Neural progenitor cell (in vitro differentiated cells): Measurements from ENCODE around the gene ATG13. TPM values are rescaled to one million over a fixed set of nuclear protein-coding genes. Genes with fewer than 3 reads are reported as not detected.
A peak's percentile ranks its signal among the peaks of the same experiment; 100 is the strongest.

Source experiments
- DNase-seq: peaks from one replicate; pipeline ENCODE4 v3.0.0-alpha.2; 2016; ENCODE audit warnings: low spot score
- H2AFZ ChIP-seq: fragments of 200-600 bp; sonication (generic); replicated peaks from 2 replicates; pipeline ENCODE4 v1.6.1; 2016; ENCODE audit warnings: antibody characterized with exemption
- H3F3A ChIP-seq: fragments of 200-600 bp; sonication (generic); 2 replicates; pipeline ENCODE4 v1.6.1; 2016; ENCODE audit warnings: antibody characterized with exemption, low read depth
- H3K27ac ChIP-seq: fragments of 200-600 bp; sonication (generic); 2 replicates; pipeline ENCODE4 v1.5.1; 2016; ENCODE audit warnings: mild to moderate bottlenecking
- H3K27me3 ChIP-seq: fragments of 200-600 bp; sonication (generic); 2 replicates; pipeline ENCODE4 v1.6.1; 2016; ENCODE audit warnings: mild to moderate bottlenecking, moderate library complexity
- H3K36me3 ChIP-seq: fragments of 200-600 bp; sonication (generic); 2 replicates; pipeline ENCODE4 v1.5.1; 2016
- H3K4me1 ChIP-seq: fragments of 200-600 bp; sonication (generic); 2 replicates; pipeline ENCODE4 v1.6.1; 2016; ENCODE audit warnings: mixed run types
- H3K4me2 ChIP-seq: fragments of 200-600 bp; sonication (generic); 2 replicates; pipeline ENCODE4 v1.6.1; 2016
- H3K4me3 ChIP-seq: fragments of 200-600 bp; sonication (generic); 2 replicates; pipeline ENCODE4 v1.5.1; 2016
- H3K79me2 ChIP-seq: fragments of 200-600 bp; sonication (generic); 2 replicates; pipeline ENCODE4 v1.6.1; 2016; ENCODE audit warnings: low read depth
- H3K9ac ChIP-seq: fragments of 200-600 bp; sonication (generic); 2 replicates; pipeline ENCODE4 v1.6.1; 2016
- H3K9me3 ChIP-seq: fragments of 200-600 bp; sonication (generic); 2 replicates; pipeline ENCODE4 v1.5.1; 2016; ENCODE audit warnings: low read depth
- H4K20me1 ChIP-seq: fragments of 200-600 bp; sonication (generic); 2 replicates; pipeline ENCODE4 v1.6.1; 2016; ENCODE audit warnings: low read depth
- H3K27ac Mint-ChIP-seq: 3 replicates; pipeline ENCODE4 v1.8.0; 2021; ENCODE audit warnings: mixed read lengths
- H3K27me3 Mint-ChIP-seq: 2 replicates; pipeline ENCODE4 v1.8.0; 2022; ENCODE audit warnings: low read depth, mild to moderate bottlenecking, inconsistent platforms, moderate library complexity, mixed read lengths; ENCODE audit not compliant: insufficient read depth
- H3K36me3 Mint-ChIP-seq: 3 replicates; pipeline ENCODE4 v1.8.0; 2021; ENCODE audit warnings: mixed read lengths
- H3K4me1 Mint-ChIP-seq: 3 replicates; pipeline ENCODE4 v1.8.0; 2021; ENCODE audit warnings: mixed read lengths
- H3K4me3 Mint-ChIP-seq: 3 replicates; pipeline ENCODE4 v1.8.0; 2021; ENCODE audit warnings: mild to moderate bottlenecking, moderate library complexity, mixed read lengths
- H3K9me3 Mint-ChIP-seq: 3 replicates; pipeline ENCODE4 v1.8.0; 2020; ENCODE audit warnings: mixed read lengths
- EZH2 ChIP-seq: fragments of 200-600 bp; sonication (generic); IDR thresholded peaks from 2 replicates; pipeline ENCODE4 v1.6.1; 2017; ENCODE audit warnings: antibody characterized with exemption, mild to moderate bottlenecking, moderate library complexity
- EZH2phosphoT487 ChIP-seq: fragments of 200-600 bp; sonication (generic); IDR thresholded peaks from 2 replicates; pipeline ENCODE4 v1.6.1; 2017; ENCODE audit warnings: antibody characterized with exemption
- total RNA-seq: library from RNA; depleted of rRNA; stranded (reverse); fragments of >200 nt; gene quantifications from 2 replicates; pipeline ENCODE4 v1.2.3, GENCODE V29; 2015; ENCODE audit warnings: low replicate concordance
- TF ChIP-seq, protein P1 (sequence below): fragments of 200-600 bp; sonication (generic); IDR thresholded peaks from 2 replicates; pipeline ENCODE4 v1.5.1; 2017; ENCODE audit warnings: antibody characterized with exemption, mild to moderate bottlenecking

Gene ATG13
- total RNA-seq, 1 donor from 2014 or later: 75.4 TPM

DNA sequence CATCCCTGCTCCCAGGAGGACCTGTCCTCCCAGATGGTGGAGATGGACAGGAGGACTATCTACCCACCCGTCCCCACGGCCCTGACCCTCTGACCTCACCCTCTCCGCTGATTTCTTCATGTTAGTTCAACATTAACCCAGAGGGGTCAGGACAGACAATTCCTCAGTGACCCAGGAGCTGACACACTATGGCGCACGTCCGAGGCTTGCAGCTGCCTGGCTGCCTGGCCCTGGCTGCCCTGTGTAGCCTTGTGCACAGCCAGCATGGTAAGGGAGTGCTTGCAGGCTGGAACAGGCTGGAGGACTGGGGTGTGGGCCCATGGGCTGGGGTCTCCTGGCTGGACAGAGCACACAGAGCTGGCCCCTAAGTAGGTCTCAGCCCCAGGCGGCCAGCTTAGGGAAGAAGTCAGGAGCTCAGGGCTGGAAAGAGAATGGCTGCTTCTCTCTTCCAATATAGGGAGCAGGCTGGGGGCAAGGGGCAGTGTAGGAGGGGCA lies 101.7 kb downstream of the ATG13 start, which contains the start of gene F2:
Gene F2 (plus strand): TSS at position 166 of the 495 bp plus-strand sequence. CDS start 23 bp downstream, at position 189.
- Histone ChIP-seq H3K79me2 (no peaks in the 10 kb centered on the region), H3F3A (no peaks in the 10 kb centered on the region), H4K20me1 (no peaks in the 10 kb centered on the region), H3K27ac (no peak within 1 kb of the TSS), H3K4me3 (no peak within 1 kb of the TSS), H3K4me2 (no peak within 1 kb of the TSS), H2AFZ (no peak within 1 kb of the TSS), H3K36me3 (no peaks in the 10 kb centered on the region), H3K27me3 (no peaks in the 10 kb centered on the region), H3K4me1 (no peaks in the 10 kb centered on the region), H3K9me3 (no peaks in the 10 kb centered on the region), H3K9ac (no peak within 1 kb of the TSS)
- peaks cover 8% of the 10 kb centered on the region for H3K4me1 Mint-ChIP-seq
- no peaks in the 10 kb centered on the region for H3K9me3 Mint-ChIP-seq
- no peak within 1 kb of the TSS for H3K27ac Mint-ChIP-seq
- H3K36me3 Mint-ChIP-seq: no peaks in the 10 kb centered on the region
- no peak for TF ChIP-seq EZH2phosphoT487
- no peak for TF ChIP-seq EZH2
- TF ChIP-seq, protein P1, sequence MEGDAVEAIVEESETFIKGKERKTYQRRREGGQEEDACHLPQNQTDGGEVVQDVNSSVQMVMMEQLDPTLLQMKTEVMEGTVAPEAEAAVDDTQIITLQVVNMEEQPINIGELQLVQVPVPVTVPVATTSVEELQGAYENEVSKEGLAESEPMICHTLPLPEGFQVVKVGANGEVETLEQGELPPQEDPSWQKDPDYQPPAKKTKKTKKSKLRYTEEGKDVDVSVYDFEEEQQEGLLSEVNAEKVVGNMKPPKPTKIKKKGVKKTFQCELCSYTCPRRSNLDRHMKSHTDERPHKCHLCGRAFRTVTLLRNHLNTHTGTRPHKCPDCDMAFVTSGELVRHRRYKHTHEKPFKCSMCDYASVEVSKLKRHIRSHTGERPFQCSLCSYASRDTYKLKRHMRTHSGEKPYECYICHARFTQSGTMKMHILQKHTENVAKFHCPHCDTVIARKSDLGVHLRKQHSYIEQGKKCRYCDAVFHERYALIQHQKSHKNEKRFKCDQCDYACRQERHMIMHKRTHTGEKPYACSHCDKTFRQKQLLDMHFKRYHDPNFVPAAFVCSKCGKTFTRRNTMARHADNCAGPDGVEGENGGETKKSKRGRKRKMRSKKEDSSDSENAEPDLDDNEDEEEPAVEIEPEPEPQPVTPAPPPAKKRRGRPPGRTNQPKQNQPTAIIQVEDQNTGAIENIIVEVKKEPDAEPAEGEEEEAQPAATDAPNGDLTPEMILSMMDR: no peak
- no peak for DNase-seq
- H3K4me3 Mint-ChIP-seq: no peak within 1 kb of the TSS
- peaks cover 10% of the 10 kb centered on the region for H3K27me3 Mint-ChIP-seq

DNA sequence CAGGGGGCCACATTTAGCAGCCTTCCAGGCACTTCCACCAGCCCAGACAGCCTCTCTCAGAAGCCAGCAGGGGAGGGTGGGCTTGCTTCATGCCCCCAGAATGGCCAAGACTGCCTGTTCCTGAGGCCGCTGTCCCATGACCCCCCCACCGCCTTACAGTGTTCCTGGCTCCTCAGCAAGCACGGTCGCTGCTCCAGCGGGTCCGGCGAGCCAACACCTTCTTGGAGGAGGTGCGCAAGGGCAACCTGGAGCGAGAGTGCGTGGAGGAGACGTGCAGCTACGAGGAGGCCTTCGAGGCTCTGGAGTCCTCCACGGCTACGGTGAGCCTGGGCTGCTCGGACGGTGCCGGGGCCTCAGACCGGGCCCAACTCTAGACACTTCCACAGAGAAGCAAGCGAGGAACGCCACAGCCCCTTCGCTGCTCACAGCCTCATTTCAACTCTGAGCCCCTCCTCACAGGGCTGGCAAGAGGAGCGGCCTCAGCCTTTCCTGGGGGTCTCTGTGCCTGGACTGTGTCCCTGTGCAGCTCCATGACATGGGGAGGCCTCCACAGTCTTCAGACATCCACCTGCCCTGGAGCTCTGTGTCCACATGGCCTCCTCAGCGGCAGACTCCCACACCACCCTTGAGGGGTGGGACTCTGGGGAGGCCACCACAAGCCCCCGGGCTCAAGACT lies 102.3 kb downstream of the ATG13 start:
- H3K36me3 Mint-ChIP-seq: no peaks in the 10 kb centered on the region

DNA sequence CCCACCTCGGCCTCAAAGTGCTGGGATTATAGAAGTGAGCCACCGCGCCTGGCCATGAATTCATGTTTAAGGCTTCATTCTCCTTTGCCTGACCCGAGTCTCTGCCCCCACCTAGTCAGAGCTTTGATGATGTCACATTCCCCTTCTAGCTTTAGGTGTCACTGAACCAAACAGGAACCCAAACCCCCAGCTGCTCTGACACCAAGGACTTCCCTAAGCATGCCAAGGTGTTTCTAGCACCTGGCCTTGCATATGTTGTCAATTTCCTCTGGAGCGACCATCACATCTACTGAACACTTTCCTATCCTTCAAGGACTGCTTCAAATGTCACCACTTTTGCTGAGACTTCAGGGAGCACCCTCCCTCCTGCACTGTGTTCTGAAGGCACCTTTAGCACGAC lies 103.9 kb downstream of the ATG13 start:
- TF ChIP-seq, protein P1: no peak
- TF ChIP-seq EZH2phosphoT487 (no peak), EZH2 (no peak)
- no peaks in the 10 kb centered on the region for H3F3A ChIP-seq
- H3K9me3 ChIP-seq: no peaks in the 10 kb centered on the region
- no peak for DNase-seq
- H3K27ac ChIP-seq: no peak overlapping the region
- H3K36me3 Mint-ChIP-seq: no peaks in the 10 kb centered on the region
- H3K36me3 ChIP-seq: no peaks in the 10 kb centered on the region
- H3K9me3 Mint-ChIP-seq: no peaks in the 10 kb centered on the region
- no peak overlapping the region for H3K4me3 ChIP-seq
- H2AFZ ChIP-seq: no peak overlapping the region
- H4K20me1 ChIP-seq: no peaks in the 10 kb centered on the region
- peaks cover 8% of the 10 kb centered on the region for H3K27me3 Mint-ChIP-seq
- H3K27me3 ChIP-seq: no peaks in the 10 kb centered on the region
- peaks cover 14% of the 10 kb centered on the region for H3K4me1 Mint-ChIP-seq
- H3K27ac Mint-ChIP-seq: peak overlapping the region; percentile 91
- H3K4me3 Mint-ChIP-seq: no peak overlapping the region
- no peaks in the 10 kb centered on the region for H3K79me2 ChIP-seq
- no peak overlapping the region for H3K4me2 ChIP-seq
- H3K9ac ChIP-seq: no peak overlapping the region
- H3K4me1 ChIP-seq: no peaks in the 10 kb centered on the region

More for the DNA sequence above, 102.3 kb downstream of the ATG13 start:
- Histone ChIP-seq H3K36me3 (no peaks in the 10 kb centered on the region), H3K4me2 (no peak overlapping the region), H3K9me3 (no peaks in the 10 kb centered on the region), H3K4me3 (no peak overlapping the region), H2AFZ (no peak overlapping the region), H3K9ac (no peak overlapping the region), H3K27me3 (no peaks in the 10 kb centered on the region), H3K79me2 (no peaks in the 10 kb centered on the region), H4K20me1 (no peaks in the 10 kb centered on the region), H3F3A (no peaks in the 10 kb centered on the region), H3K4me1 (no peaks in the 10 kb centered on the region), H3K27ac (no peak overlapping the region)
- Mint-ChIP-seq H3K27me3 (peaks cover 10% of the 10 kb centered on the region), H3K4me3 (no peak overlapping the region), H3K4me1 (peaks cover 10% of the 10 kb centered on the region), H3K9me3 (no peaks in the 10 kb centered on the region), H3K27ac (no peak overlapping the region)
- TF ChIP-seq, protein P1: no peak
- no peak for DNase-seq
